Cerebellar cortex (tissue), 1 donor: ENCODE results near the gene NADK.
"Not testable (repeated sequence)": the region's sequence is repeated elsewhere in the genome, so short reads cannot be mapped to it uniquely, and the experiment has no call there.

Experiments used
- DNase-seq: peaks from one replicate; pipeline ENCODE4 v3.0.0-alpha.2; 2015; ENCODE audit warnings: low spot score

Gene NADK

DNA sequence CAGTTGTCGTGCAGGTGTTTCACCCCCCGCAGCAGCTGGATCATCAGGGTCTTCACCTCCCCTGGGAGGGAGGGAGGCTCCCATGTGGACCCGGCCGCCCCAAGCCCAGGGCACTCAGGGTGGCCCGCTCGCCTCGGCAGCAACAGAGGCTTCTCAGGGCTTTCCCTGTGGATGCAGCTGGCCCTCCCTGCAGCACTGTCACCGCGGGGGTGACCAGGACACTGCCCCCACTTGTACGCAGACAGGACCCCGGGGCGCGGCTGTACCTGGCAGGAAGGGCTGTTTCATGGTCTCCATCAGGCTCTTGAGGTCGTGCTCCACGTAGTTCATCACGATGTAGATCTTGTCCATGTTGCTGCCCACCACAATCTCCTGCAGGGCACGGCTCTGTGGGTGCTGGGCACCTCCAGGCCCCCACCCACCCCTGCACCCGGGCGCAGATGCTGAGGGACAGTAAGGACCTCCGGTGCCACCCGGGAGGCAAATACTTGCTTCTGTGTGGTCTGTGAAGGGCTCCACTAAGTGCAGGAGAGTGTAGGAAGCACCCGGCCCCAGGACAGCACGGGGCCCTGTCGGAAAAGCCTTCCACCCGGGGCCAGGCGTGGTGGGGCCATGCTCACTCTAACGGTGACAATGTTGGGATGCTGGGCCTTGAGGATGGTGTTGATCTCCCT is 73.8 kb downstream of the NADK start:
- DNase-seq, result not testable (repeated sequence)

DNA sequence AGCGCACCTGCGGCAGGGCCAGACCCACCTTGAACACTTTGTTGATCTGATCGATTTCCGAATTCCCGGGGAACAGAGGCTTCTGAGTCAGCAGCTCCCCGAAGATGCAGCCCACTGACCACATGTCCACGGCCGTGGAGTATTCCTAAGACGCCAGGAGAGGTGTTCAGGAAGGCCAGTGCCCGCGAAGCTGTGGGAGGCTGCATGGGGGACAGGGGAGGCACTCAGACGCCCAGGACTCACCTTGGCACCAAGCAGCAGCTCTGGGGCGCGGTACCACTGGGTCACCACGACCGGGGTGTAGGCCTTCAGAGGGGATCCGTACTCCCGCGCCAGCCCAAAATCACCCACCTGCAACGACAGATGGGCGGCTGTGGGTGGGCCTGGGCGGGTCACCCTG is 74.5 kb downstream of the NADK start:
- DNase-seq, result no peak

DNA sequence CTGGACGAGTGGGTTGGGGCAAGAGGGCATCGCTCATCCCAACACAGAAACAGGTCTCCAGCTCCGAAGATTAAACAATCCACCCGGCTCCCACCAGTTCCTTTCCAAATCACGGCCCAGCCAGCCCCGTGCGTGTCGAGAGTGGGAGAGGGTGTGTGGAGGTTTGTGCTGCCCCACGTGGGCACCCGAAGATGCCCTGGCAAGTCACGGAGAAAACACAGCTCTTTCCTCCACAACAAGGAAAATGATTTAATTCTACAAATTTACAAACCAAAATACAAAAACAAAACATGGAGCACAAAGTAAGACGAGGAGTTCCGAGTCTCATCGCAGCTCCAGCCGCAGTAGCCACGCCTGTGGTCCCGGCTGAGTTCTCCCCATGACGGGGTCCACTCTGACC is 75.8 kb downstream of the NADK start:
- not testable (repeated sequence) for DNase-seq
